GM19372 (cell line): Measurements from ENCODE around the gene ZFP90.
"Not testable (repeated sequence)": the region's sequence is repeated elsewhere in the genome, so short reads cannot be mapped to it uniquely, and the experiment has no call there.

Source experiments
- ATAC-seq: cut with Tn5 transposase; IDR thresholded peaks from one replicate; pipeline ENCODE4 v1.9.1; 2021; ENCODE audit warnings: mild to moderate bottlenecking, low read depth, moderate library complexity; ENCODE audit not compliant: unreplicated experiment

Gene ZFP90

GRCh38 chr16:68514511-68514910, 24.6 kb upstream of the ZFP90 start:
- ATAC-seq = no peak

- no peak for ATAC-seq
Observed at GRCh38 chr16:68517606-68518166, 21.4 kb upstream of the ZFP90 start.

- no peak for ATAC-seq
Observed at GRCh38 chr16:68519225-68519745, 19.8 kb upstream of the ZFP90 start.

- no peak for ATAC-seq
Observed at GRCh38 chr16:68520649-68521086, 18.4 kb upstream of the ZFP90 start.

GRCh38 chr16:68524069-68524820, 14.8 kb upstream of the ZFP90 start:
- ATAC-seq = no peak

- ATAC-seq = no peak
Observed at GRCh38 chr16:68526143-68526781, 12.8 kb upstream of the ZFP90 start.

GRCh38 chr16:68526782-68527145, 12.3 kb upstream of the ZFP90 start:
- ATAC-seq = no peak

GRCh38 chr16:68528233-68528632, 10.9 kb upstream of the ZFP90 start:
- ATAC-seq = no peak

- ATAC-seq = peak; percentile 65
Observed at GRCh38 chr16:68528686-68529379, 10.3 kb upstream of the ZFP90 start.

GRCh38 chr16:68529608-68529930, 9.5 kb upstream of the ZFP90 start:
- peak; percentile 15 for ATAC-seq

GRCh38 chr16:68529931-68530701, 9.0 kb upstream of the ZFP90 start:
- peak; percentile 89 for ATAC-seq

GRCh38 chr16:68533937-68534336, 5.2 kb upstream of the ZFP90 start:
- ATAC-seq = no peak

- no peak for ATAC-seq
Observed at GRCh38 chr16:68535331-68535730, 3.8 kb upstream of the ZFP90 start.

- ATAC-seq = no peak
Observed at GRCh38 chr16:68539711-68540239, 684 bp downstream of the ZFP90 start.

GRCh38 chr16:68548947-68549346, 9.9 kb downstream of the ZFP90 start:
- ATAC-seq = no peak

GRCh38 chr16:68553186-68553585, 14.1 kb downstream of the ZFP90 start:
- no peak for ATAC-seq

GRCh38 chr16:68560341-68560740, 21.2 kb downstream of the ZFP90 start:
- ATAC-seq = not testable (repeated sequence)

GRCh38 chr16:68563631-68564381, 24.7 kb downstream of the ZFP90 start:
- no peak for ATAC-seq

- no peak for ATAC-seq
Observed at GRCh38 chr16:68564382-68564985, 25.4 kb downstream of the ZFP90 start.
